Stimulated activated CD8-positive, alpha-beta memory T cell treated with anti-CD3 and anti-CD28 coated beads, Interleukin-12 subunit alpha, Interleukin-12 subunit beta, amount 100 ng/mL, for 24 hours (primary cell): ENCODE data around the gene CXXC5.

Source experiments
- DNase-seq: peaks from one replicate; pipeline ENCODE4 v3.0.0-alpha.2; 2020; ENCODE audit errors: extremely low read depth

The CXXC5 gene

GRCh38 chr5:139664727-139665351 lies 16.7 kb downstream of the CXXC5 start:
- no peak for DNase-seq

GRCh38 chr5:139665626-139666025 lies 17.5 kb downstream of the CXXC5 start:
- no peak for DNase-seq

- no peak for DNase-seq
These were observed 18.4 kb downstream of the CXXC5 start for GRCh38 chr5:139666551-139666950.

DNA sequence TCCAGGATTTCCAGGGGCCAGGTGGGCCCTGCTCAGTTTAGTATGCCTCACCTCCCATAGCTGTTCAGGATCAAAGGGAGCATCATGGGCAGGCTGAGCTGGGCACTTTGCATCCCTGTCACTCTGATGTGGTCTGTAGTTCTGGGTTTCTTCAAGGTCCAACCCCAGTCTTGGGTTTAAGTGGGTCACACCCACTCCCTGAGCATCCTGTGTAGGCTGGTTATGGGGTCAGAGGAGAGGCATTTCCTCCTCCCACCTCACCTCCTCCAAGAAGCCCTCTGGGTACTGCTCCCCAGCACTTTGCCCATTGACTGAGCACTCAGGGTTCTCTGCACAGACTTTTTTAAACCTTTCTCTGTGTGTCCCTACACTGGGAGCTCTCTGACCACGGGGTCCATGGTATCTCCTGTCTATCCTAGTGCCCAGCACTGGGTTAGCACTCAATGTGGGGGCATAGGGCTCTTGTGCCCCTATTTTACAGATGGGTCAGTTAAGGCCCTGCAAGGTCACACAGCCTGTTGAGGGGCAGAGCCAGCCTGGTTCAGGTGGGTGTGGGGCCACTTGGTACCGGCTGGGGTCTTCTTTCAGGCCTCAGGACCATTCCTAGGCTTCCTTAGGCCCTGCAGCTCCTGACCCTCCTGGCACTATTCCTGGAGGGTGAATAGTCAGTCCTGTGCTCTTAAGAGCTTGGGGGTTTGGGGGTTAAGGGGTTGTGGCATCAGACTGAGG lies 19.0 kb downstream of the CXXC5 start:
- no peak for DNase-seq

DNA sequence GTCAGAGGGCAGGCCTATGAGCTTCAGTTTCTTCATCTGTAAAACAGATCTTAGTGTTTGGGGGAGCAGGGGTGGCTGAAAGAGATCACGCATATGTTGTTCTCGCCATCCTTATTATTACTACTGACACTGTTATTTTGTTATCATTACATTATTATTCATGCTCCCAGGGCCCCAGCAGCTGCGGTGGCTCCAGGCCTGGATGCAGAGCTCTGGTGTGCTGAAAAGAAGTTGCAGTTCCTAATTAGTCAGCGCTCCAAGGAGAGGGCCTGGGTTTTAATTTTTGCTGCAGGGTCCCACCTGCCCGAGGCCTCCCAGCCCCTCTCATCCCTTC lies 19.5 kb downstream of the CXXC5 start:
- DNase-seq, result no peak

- no peak for DNase-seq
These were observed 20.1 kb downstream of the CXXC5 start for GRCh38 chr5:139668064-139668880.

GRCh38 chr5:139668924-139669661 lies 20.9 kb downstream of the CXXC5 start:
- DNase-seq, result no peak

DNA sequence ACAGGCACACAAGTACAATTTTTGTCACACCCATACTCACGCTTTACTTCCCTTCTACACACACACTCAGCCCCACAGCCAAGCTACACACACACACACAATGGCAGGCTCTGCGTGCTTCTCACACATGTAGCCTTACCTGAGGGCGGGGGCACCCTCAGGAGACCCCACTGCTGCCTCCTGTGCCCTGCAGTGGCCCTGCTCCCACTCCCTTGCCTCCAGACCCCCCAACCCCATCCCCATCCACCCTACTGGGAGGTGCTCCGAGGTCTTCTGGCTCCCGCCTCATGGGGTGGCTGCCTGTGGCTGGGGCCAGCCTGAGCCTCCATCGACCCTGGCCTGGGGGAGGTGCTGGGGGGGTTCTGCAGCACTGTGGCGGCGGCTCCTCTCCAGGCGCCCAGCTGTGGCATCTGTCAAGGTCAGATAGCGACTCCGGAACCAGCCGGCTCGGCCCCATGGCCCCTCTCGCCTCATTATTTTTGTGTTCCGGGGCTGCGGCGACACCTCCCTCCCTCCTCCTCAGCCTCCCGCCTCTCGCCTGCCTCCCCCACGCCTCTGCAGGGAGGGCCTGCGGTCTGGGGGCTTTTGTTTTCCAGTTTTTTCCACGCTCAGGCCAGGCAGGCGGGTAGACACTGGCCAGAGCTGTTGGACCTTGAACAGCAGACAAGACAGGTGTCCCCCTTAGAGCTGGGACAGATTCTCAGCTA lies 21.7 kb downstream of the CXXC5 start:
- no peak for DNase-seq

DNA sequence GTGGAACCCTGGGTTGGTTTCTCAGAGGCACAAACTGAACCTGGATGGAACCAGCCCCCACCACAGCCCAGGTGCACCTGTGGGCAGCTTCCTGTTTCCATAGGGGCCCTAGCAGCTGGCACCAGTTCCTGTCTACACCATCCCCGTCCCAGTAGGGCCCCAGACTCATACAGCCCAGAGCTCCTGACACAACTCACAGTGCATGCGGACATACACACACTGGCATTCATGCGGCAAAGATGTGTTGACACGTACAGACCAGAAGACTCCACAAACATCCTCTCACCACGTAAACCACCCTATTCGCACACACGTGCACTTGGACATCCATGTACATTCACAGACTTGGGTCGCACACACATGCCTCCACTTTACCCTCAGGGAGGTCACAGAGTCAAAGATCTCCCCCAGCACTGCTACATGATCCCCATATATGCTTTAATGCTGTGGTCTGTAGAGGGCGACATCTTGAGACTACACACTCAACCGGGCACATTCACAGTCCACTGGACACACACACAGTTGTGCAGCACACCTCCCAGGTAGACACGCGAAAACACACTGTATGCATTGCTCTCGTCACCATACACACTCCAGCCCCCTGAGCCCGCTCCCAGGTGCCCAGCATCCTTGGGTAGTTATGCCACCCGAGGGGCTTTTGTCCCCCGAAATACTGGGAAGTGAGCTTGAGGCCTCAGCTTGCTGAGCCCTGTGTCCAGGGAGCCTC lies 22.4 kb downstream of the CXXC5 start:
- DNase-seq, result no peak

- no peak for DNase-seq
These were observed 23.1 kb downstream of the CXXC5 start for GRCh38 chr5:139671096-139671841.

DNA sequence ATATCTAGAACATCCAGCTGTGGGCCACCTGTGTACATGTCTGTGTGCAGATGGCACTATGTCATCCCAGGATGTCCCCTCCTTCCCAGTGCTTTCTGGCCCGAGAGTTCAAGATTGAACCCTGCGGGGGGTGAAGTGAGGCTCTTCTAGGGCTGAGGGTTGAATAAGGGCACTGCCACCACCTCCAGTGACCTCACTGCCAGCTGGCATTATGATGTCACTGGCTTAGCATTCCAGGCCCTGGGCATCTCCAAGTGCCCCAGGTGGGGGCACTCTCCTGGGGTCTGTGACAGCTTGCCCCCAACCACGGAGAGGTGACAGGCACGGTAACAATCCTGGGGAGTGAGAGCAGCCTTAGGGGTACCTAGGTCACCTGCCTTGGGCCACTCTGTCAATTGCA lies 27.1 kb downstream of the CXXC5 start:
- no peak for DNase-seq

- DNase-seq, result no peak
These were observed 27.7 kb downstream of the CXXC5 start for GRCh38 chr5:139675825-139676224.

DNA sequence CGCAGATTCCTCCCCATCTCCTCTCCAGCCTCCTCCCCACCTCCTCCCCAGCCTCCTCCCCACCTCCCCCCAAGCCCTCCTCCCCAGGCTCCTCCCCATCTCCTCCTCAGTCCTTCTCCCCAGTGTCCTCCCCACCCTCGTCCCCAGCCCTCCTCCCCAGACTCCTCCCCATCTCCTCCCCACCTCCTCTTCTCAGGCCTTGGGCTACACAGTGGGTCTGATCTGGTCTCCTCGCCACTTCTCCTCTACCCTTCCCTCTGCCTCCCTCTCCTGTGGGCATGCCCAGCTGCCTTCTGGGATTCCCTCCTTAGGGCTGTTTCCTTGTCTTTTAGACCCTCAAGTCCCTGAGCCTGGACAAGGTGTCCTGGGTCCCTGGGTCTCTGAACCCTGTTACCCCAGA lies 28.3 kb downstream of the CXXC5 start:
- no peak for DNase-seq

DNA sequence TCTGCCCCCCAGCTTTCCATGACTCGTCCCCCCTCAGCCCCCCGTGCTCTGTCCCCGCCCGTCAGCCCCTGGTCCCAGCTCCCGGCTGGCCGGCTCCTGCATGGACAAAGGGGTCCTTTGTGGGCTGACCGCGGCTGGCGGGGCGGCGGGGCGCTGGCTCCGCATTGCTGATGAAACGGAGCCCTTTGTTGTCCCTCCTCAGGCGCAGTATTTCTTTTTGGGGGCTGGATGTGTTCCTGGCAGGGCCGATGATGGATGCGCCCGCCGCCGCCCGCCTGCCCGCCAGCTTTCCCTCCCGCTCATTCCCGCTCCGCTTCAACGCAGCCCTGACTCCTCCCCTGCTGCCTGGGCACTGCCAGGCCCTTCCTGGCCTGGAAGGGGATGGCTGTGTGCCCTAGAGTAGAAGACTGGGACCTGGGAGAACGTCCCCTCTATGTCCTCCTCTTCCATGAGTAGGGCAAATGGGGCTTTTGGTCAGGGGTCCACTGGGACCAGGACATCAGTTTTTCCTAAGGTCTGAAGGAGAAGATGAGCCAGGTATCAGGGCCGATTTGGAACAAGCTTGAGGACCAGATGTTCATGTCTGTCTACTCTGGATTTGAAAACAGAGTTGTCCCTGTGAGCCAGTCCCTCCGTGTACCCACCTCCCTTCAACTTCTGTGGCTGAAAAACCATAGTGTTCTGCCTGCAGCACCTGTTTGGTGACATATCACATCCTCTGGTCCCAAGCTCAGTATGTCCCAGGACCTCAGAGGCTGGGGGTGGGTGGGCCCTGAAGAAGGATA lies 29.0 kb downstream of the CXXC5 start:
- no peak for DNase-seq

GRCh38 chr5:139677736-139678613 lies 29.8 kb downstream of the CXXC5 start:
- DNase-seq, result no peak

- no peak for DNase-seq
These were observed 30.9 kb downstream of the CXXC5 start for GRCh38 chr5:139678751-139679750.
